Loucy (cell line): ENCODE results near the gene DIDO1.

ENCODE experiments used
- H2AFZ ChIP-seq: fragments of 200-600 bp; sonication (generic); 2 replicates; pipeline ENCODE4 v1.6.0; 2016; ENCODE audit warnings: antibody characterized with exemption, mild to moderate bottlenecking, low read length, moderate library complexity
- H3F3A ChIP-seq: fragments of 200-600 bp; 2 replicates; pipeline ENCODE4 v1.6.0; 2016; ENCODE audit warnings: antibody characterized with exemption, low read depth, mild to moderate bottlenecking
- H3K27me3 ChIP-seq: fragments of 200-600 bp; sonication (generic); 2 replicates; pipeline ENCODE4 v1.6.1; 2014; ENCODE audit warnings: low read length, mild to moderate bottlenecking; ENCODE audit not compliant: insufficient read depth, poor library complexity, severe bottlenecking
- H3K36me3 ChIP-seq: fragments of 200-600 bp; sonication (generic); 2 replicates; pipeline ENCODE4 v1.6.1; 2016; ENCODE audit warnings: low read length; ENCODE audit not compliant: insufficient read depth
- H3K4me1 ChIP-seq: fragments of 200-600 bp; sonication (generic); 2 replicates; pipeline ENCODE4 v1.5.1; 2014; ENCODE audit warnings: low read length, mild to moderate bottlenecking; ENCODE audit not compliant: insufficient read depth, poor library complexity, severe bottlenecking
- H3K4me2 ChIP-seq: fragments of 200-600 bp; sonication (generic); 2 replicates; pipeline ENCODE4 v1.6.0; 2014; ENCODE audit warnings: antibody characterized with exemption, low read length, low read depth, mild to moderate bottlenecking; ENCODE audit not compliant: poor library complexity, severe bottlenecking
- H3K4me3 ChIP-seq: fragments of 200-600 bp; sonication (generic); 2 replicates; pipeline ENCODE4 v1.5.1; 2014; ENCODE audit warnings: low read length, mild to moderate bottlenecking, mixed read lengths; ENCODE audit not compliant: poor library complexity, severe bottlenecking
- H3K79me2 ChIP-seq: fragments of 200-600 bp; sonication (generic); 2 replicates; pipeline ENCODE4 v1.6.1; 2014; ENCODE audit warnings: low read length; ENCODE audit not compliant: insufficient read depth
- H3K9ac ChIP-seq: fragments of 200-600 bp; sonication (generic); 2 replicates; pipeline ENCODE4 v1.6.0; 2014; ENCODE audit warnings: mild to moderate bottlenecking, low read depth, low read length, moderate library complexity; ENCODE audit not compliant: poor library complexity, severe bottlenecking
- H3K9me2 ChIP-seq: fragments of 200-600 bp; sonication (generic); replicated peaks from 2 replicates; pipeline ENCODE4 v1.6.1; 2016; ENCODE audit warnings: low read depth, low read length, mixed read lengths
- H3K9me3 ChIP-seq: fragments of 200-600 bp; sonication (generic); 2 replicates; pipeline ENCODE4 v1.6.1; 2014; ENCODE audit warnings: mild to moderate bottlenecking, antibody characterized with exemption, low read length, low read depth; ENCODE audit not compliant: insufficient read depth
- H4K20me1 ChIP-seq: fragments of 200-600 bp; sonication (generic); 2 replicates; pipeline ENCODE4 v1.6.0; 2014; ENCODE audit warnings: antibody characterized with exemption, low read length, mild to moderate bottlenecking; ENCODE audit not compliant: insufficient read depth, poor library complexity, severe bottlenecking
- EZH2phosphoT487 ChIP-seq: fragments of 200-600 bp; IDR thresholded peaks from 2 replicates; pipeline ENCODE4 v1.6.1; 2018; ENCODE audit warnings: antibody characterized with exemption, mild to moderate bottlenecking, moderate library complexity, borderline replicate concordance
- TF ChIP-seq, protein P1 (sequence below): fragments of 200-600 bp; sonication (generic); conservative IDR thresholded peaks from 2 replicates; pipeline ENCODE4 v1.5.1; 2014; ENCODE audit warnings: mild to moderate bottlenecking, antibody characterized with exemption, low read length

The DIDO1 gene

DNA sequence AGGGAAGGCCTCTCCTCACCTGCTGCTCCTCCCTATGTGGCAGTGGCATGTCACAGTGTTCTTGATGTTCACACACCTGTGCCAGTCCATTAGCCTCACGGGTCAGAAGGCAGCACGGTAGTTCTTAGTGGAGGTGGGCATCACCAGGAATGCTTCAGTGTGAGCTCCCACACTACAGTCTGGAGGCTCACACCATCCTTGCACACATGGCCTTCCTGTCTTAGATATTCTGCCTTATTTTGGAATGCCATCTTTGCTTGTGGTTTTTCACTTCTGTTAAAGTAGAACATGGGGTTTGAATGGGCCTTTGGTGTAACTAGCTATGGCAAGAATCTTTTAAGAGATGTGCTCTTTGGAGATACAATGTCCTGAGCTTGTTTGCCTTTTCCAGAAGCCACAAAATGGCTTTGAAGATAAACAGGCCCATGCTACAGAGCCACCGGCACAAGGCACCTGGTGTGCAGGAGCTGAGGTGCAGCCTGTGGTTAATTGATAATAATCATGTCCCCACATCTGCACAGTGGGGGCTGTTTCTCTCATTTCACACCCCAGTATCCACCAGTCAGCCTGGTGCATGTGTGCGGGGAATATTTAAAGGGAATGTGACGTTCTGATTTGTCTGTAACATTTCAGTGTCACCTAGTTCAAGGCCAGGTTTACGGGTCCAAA is 23.0 kb upstream of the DIDO1 start:
- Histone ChIP-seq H3K4me1 (peaks cover 23% of the 10 kb centered on the region), H3K9me2 (no peaks in the 10 kb centered on the region), H3K9me3 (no peaks in the 10 kb centered on the region), H3K4me3 (no peak overlapping the region), H3K9ac (no peak overlapping the region), H3K4me2 (no peak overlapping the region), H4K20me1 (peaks cover 7% of the 10 kb centered on the region), H3K36me3 (peaks cover 58% of the 10 kb centered on the region; the same call in 1 of the 2 replicates), H2AFZ (no peak overlapping the region), H3K27me3 (no peaks in the 10 kb centered on the region), H3F3A (peaks cover 9% of the 10 kb centered on the region; the same call in 1 of the 2 replicates), H3K79me2 (peaks cover 61% of the 10 kb centered on the region)
- TF ChIP-seq, protein P1, sequence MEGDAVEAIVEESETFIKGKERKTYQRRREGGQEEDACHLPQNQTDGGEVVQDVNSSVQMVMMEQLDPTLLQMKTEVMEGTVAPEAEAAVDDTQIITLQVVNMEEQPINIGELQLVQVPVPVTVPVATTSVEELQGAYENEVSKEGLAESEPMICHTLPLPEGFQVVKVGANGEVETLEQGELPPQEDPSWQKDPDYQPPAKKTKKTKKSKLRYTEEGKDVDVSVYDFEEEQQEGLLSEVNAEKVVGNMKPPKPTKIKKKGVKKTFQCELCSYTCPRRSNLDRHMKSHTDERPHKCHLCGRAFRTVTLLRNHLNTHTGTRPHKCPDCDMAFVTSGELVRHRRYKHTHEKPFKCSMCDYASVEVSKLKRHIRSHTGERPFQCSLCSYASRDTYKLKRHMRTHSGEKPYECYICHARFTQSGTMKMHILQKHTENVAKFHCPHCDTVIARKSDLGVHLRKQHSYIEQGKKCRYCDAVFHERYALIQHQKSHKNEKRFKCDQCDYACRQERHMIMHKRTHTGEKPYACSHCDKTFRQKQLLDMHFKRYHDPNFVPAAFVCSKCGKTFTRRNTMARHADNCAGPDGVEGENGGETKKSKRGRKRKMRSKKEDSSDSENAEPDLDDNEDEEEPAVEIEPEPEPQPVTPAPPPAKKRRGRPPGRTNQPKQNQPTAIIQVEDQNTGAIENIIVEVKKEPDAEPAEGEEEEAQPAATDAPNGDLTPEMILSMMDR: no peak
- TF ChIP-seq EZH2phosphoT487: no peak

DNA sequence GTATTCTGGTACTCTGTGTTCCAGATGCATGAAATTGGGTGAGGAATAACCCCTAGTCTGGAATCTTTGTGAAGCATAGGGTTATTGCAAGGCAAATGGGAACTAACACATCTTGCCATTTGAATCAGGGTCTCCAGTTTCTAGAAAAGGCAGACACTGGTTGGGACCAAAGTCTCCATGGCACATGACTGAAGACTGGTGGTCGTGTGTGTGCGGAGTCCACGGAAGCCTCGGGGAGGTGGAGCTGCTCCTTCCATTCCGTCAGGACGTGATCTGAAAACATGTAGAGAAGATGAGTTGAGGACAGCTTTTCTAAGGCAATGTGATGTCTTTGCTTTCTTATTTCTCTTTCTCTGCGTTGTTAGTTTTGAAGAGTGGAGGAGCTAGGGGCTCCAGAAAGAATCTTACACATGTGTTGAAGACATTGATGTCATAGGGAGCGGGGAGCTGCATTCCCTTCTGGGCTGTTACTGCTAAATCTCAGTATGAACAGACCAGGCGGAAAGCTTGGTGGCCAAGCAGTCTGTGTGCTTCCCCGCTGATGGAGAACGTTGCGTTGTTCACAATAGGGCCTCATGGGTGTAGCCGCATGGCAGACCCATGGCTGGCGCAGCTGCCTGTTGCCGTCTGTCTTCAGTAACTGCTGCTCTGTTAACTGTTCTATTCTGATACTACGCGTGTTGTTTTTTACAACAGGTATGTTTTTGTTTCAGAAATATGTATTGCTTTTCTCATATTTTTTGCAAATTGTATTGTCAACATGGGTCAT is 21.4 kb upstream of the DIDO1 start:
- Histone ChIP-seq H4K20me1 (peaks cover 15% of the 10 kb centered on the region), H3K9me2 (no peaks in the 10 kb centered on the region), H3K27me3 (no peaks in the 10 kb centered on the region), H2AFZ (no peak overlapping the region), H3K4me3 (no peak overlapping the region), H3F3A (no peaks in the 10 kb centered on the region), H3K9me3 (no peaks in the 10 kb centered on the region), H3K79me2 (peaks cover 75% of the 10 kb centered on the region), H3K9ac (no peak overlapping the region), H3K4me1 (peaks cover 16% of the 10 kb centered on the region), H3K4me2 (no peak overlapping the region), H3K36me3 (peaks cover 73% of the 10 kb centered on the region; the same call in 1 of the 2 replicates)
- TF ChIP-seq EZH2phosphoT487: no peak
- TF ChIP-seq, protein P1: no peak

DNA sequence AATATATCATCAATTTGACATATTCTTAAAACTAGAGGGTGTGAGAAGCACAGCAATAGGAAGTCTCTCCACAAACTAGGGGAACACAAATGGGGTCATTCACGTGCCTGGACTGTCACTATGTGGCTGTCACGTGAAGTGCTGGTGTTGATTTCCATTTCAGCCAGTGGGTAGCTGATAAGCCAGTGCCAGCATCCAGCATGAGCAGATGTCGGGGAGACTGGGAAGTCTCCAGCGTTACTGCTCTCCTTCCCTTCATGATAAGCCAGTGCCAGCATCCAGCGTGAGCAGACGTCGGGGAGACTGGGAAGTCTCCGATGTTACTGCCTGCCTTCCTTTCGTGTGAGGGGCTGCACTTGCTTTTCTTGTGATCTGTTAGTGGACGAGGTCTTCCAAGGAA is 20.6 kb upstream of the DIDO1 start:
- Histone ChIP-seq H3K4me3 (no peak overlapping the region), H2AFZ (no peak overlapping the region), H4K20me1 (peaks cover 18% of the 10 kb centered on the region), H3K9me3 (no peaks in the 10 kb centered on the region), H3K4me2 (no peak overlapping the region), H3K79me2 (peaks cover 76% of the 10 kb centered on the region), H3K9ac (no peak overlapping the region), H3K4me1 (peaks cover 10% of the 10 kb centered on the region), H3K9me2 (no peaks in the 10 kb centered on the region), H3K27me3 (no peaks in the 10 kb centered on the region), H3F3A (no peaks in the 10 kb centered on the region), H3K36me3 (peaks cover 76% of the 10 kb centered on the region; the same call in 1 of the 2 replicates)
- TF ChIP-seq EZH2phosphoT487: no peak
- TF ChIP-seq, protein P1: no peak
